NCI-H526 treated with DMSO at 0.1 percent for 48 hours (cell line): ENCODE results near the gene ACTRT2.

ENCODE experiments used
- DNase-seq: peaks from one replicate; lab custom pipeline; 2025; lab: John Stamatoyannopoulos, UW

ACTRT2 gene

GRCh38 chr1:3055051-3055450 lies 33.8 kb downstream of the ACTRT2 start:
- DNase-seq: no peak

GRCh38 chr1:3056641-3057040 lies 35.4 kb downstream of the ACTRT2 start:
- DNase-seq: no peak

DNA sequence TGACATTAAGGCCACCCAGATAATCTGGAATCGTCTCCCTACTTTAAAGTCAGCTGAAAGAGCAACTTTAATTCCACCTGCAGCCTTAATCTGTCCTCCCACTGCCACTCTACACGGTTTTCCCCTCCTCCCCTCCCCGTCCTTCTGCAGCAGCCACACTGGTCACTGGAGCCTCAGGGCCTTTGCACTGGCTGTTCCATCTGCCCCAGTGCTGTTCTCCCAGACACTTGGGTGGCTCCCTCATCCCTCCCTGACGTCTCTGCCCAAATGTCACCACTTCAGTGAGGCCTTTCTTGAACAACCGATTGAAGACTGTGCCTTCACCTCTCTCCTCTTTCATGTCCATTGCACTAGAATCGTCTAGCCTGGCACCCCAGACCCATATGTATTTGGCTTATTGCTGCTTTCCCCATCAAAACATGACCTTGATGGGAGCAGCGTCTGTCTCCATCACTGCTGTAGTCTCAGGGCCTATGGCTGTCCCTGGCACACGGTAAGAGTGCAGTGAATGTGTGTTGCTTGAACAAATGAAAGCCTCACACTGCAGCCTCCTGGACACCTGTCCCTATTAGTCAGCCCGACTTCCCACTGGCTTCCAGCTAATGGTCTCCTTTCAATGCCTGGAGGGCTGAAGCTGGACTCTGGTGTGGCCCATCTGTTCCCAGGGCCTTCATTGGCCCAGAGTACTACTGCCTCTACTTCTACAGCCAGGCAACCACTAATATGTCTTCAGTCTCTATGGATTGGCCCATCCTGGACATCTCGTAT lies 37.2 kb downstream of the ACTRT2 start:
- no peak for DNase-seq

DNA sequence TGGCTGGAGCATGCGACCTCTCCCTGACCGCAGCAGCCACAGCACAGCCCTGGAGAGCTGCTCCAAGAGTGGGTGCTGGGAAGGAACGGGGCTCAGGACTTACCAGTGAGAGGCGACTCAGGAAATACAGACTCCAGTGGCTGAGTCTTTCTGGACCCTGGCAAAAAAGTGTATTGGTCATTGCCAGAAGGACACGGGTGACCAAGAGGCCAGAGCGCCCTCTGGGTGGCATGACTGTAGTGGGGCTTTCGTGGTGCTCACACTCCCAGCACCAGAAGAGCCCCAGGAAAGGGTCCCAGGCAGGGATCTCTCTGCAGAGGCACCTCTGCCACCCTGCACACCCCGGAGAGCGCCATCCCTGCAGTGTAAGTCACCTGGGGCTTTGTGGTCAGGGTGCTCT lies 38.9 kb downstream of the ACTRT2 start:
- DNase-seq: no peak

DNA sequence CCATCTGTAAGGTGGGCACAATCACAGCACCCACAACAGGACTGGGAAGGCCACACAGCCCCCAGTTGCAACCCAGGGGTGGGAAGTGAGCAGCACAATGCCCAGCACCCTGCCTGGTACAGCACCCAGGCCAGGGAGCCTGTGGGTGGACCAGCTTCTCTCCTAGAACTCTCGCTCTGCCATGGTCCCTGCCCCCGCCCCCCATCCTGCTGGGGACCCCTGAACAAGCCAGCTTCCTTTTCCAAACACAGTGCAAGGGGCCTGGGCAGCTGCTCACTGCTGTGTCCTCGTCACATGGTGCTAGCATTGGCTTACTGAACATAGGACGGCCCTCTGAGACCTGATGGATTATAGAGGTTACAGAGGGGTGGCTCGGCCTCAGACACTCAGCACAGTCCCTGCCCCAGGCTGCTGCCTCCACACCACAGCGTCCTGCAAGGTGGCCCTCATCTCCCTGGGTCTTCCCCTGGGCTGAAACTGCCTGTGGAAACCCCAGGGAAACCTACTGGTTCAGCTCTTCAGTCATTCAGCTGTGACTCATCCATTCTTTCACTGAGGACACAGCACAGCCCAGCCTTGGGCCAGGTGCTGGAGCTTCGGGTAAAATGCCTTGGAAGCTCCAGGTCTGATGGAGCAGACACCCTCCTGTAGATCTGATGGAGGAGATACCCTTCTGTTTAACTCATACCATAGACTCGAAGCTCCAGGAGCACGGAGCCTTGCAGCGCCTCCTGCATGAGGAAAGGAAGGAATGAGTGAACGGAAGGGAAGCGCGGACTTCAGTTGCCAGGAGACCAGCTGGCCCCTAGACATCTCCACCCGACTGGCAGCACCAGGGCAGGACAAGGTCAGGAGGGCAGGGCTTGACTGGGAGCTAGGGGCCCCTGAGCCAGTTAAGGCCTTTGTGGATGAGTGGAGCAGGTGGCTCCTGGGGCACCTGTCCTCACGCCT lies 39.6 kb downstream of the ACTRT2 start:
- no peak for DNase-seq

- DNase-seq: no peak
These were observed 40.3 kb downstream of the ACTRT2 start for GRCh38 chr1:3061566-3061965.

- no peak for DNase-seq
These were observed 40.8 kb downstream of the ACTRT2 start for GRCh38 chr1:3061981-3062615.

GRCh38 chr1:3062616-3063378 lies 41.5 kb downstream of the ACTRT2 start:
- DNase-seq: no peak

GRCh38 chr1:3063379-3064295 lies 42.4 kb downstream of the ACTRT2 start:
- DNase-seq: no peak

DNA sequence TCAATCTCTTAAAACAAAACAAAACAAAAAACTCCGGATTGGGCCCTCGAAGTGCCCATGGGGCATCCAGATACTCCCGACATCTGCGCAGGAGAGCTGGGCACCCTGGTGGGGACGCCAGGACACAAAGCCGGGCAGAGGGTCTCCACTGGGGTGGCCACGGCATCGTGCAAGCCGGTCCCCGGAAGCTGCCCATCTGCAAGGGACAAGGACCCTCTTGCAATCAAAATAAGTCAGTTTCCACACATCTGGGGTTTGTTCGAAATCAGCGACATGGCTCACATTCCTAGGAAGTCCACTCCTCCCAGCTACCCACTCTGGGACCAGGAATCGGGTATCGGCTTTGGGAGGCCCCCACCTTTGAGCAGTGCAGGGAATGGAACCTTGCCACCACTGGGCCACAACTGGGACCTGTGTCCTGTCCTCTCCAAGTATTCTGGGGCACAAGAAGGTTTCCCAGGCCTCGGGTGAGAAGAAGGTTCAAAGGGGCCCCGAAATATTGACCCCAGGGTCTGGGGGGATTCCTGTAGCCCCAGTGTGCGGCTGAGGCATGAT lies 43.1 kb downstream of the ACTRT2 start:
- DNase-seq: no peak

DNA sequence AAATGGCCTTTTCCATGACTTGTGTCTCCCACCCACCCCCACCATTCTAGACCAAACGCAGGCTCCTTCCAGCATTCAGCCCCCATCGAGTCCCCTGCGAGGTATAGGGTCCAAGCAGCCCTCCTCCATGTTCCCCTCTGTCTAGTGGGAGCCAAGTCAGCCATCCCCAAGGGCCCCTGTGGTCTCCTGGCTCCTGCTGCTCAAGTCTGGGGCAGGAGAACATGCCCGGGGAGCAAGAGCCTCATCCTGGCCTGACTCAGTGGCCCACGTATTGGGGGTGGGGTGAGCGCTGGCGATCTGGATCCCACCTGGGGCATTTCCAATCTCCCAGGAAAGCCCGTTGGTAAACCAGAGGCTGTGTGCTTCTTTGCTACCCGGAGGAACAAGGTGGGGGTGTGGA lies 43.6 kb downstream of the ACTRT2 start:
- no peak for DNase-seq

- DNase-seq: no peak
These were observed 44.1 kb downstream of the ACTRT2 start for GRCh38 chr1:3065396-3065795.

- no peak for DNase-seq
These were observed 44.5 kb downstream of the ACTRT2 start for GRCh38 chr1:3065797-3066196.

- DNase-seq: no peak
These were observed 45.0 kb downstream of the ACTRT2 start for GRCh38 chr1:3066250-3066711.

DNA sequence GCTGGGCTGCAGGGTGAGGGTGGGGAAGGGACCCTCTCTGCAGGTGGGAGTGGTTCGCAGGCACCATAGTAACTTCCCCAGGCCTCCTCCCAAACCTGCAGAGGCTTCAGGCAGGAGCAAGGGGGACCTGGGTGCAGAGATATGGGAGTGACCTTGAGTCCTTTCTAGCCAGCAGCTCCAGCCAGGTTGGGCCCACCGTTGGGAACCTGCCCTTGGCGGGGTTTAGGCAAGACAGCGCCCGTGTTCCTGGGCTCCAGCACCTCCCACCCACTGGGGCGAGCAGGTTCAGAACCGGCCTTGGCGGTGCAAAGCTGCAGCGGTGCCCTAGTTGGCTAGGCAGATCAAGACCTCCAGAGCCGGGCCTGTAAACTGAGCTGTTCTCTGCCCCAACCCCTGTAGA lies 45.6 kb downstream of the ACTRT2 start:
- no peak for DNase-seq

GRCh38 chr1:3067301-3067670 lies 46.0 kb downstream of the ACTRT2 start:
- no peak for DNase-seq

DNA sequence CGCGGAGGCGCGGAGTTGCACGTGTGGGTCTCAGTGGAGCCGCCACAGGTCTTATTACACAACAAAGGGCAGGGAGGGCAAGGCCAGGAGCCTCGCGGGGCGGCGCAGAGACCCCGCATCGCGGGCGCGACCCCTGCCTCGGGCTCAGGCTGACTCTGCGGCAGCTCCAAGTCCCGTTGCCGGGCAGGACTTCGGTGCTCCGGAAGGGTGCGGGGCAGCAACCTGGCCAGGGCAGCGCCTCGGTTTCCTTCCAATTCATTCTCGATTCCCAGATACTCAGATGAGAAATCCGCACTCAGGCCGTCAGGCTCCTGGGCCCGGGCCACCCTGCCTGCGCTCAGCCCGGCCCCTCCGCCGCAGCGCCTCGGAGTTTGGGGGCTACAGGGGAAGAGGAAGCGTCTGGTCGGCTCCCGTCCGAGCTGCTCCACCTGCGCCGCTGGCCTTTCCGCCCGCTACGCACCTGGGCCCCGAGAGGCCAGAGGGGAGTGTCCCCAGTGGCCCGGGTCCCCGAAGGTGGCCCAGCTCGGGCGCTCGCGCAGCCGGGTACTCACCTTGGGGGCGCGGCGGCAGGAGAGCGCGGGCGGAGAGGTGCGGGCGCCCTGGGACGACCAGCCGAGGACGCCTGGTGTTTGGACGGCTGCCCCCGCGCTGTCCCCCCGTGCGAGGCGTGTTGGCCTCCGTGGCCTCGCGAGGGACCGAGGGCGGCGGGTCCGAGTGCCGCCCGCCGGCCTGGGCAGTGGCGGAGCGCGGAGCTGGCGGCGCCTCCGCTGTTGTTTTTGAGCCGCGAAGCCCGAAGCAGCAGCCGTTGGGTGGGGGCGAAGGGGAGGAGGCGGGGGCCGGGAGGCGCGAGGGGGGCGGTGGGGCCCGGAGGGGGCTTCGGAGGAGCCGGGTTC lies 46.6 kb downstream of the ACTRT2 start:
- no peak for DNase-seq

- no peak for DNase-seq
These were observed 47.5 kb downstream of the ACTRT2 start, which contains the start of gene PRDM16 for GRCh38 chr1:3068564-3069431. PRDM16 (plus strand) TSS chr1:3069203; CDS start chr1:3069260, 57 bp downstream.
